Gastroesophageal sphincter (tissue), 4 donors: ENCODE measurements around the gene SUPT7L. TPM values are rescaled to one million over a fixed set of nuclear protein-coding genes. Genes with fewer than 3 reads are reported as not detected.
A peak's percentile ranks its signal among the peaks of the same experiment; 100 is the strongest.

Experiments
- ATAC-seq: fragments of 150-250 bp; one replicate; pipeline ENCODE4 v1.9.1; 2016; ENCODE audit warnings: mild to moderate bottlenecking, moderate library complexity
- H3K27ac ChIP-seq, 4 donors: fragments of 200-600 bp; sonication (generic) in 3 of 4; 1 replicate in 3 of 4; 2 replicates in 1 of 4; pipeline ENCODE4 v1.5.1; 2016 to 2019
- H3K27me3 ChIP-seq: fragments of 200-600 bp; sonication (generic); one replicate; pipeline ENCODE4 v1.5.1; 2019
- H3K36me3 ChIP-seq, 2 donors: fragments of 200-600 bp; sonication (generic); one replicate each; pipeline ENCODE4 v1.5.1; 2019; ENCODE audit warnings: control low read depth in 1 of 2
- H3K4me1 ChIP-seq, 3 donors: fragments of 200-600 bp; sonication (generic); 1 replicate in 2 of 3; 2 replicates in 1 of 3; pipeline ENCODE4 v1.5.1; 2016 to 2019; ENCODE audit warnings: control low read depth in 2 of 3
- H3K4me3 ChIP-seq, 2 donors: fragments of 200-600 bp; sonication (generic); one replicate each; pipeline ENCODE4 v1.5.1; 2019; ENCODE audit warnings: mild to moderate bottlenecking in 1 of 2, moderate library complexity in 1 of 2
- H3K9me3 ChIP-seq, 3 donors: fragments of 200-600 bp; sonication (generic); one replicate each; pipeline ENCODE4 v1.5.1; 2017 to 2019; ENCODE audit warnings: control low read depth in 2 of 3
- EP300 ChIP-seq: sonication (generic); formaldehyde crosslinking; IDR thresholded peaks from one replicate; pipeline ENCODE4 v1.6.1; 2017; ENCODE audit warnings: antibody characterized with exemption, mild to moderate bottlenecking
- POLR2A ChIP-seq, 2 donors: fragments of 450-650 bp; IDR thresholded peaks; one replicate each; pipeline ENCODE4 v1.6.1; 2017; ENCODE audit warnings: antibody characterized with exemption in 2 of 2, mild to moderate bottlenecking in 2 of 2, moderate library complexity in 1 of 2
- POLR2AphosphoS5 ChIP-seq: sonication (generic); formaldehyde crosslinking; IDR thresholded peaks from one replicate; pipeline ENCODE4 v1.6.1; 2017; ENCODE audit warnings: antibody characterized with exemption
- WGBS, 2 donors: methylation state at CpG; one replicate each; pipeline ENCODE4 v1.1.5; 2018; ENCODE audit warnings: low coverage in 1 of 2; 5-methylcytosine and 5-hydroxymethylcytosine counted together
- total RNA-seq, 4 donors: library from RNA; depleted of rRNA; stranded (reverse); fragments of >200 nt; gene quantifications; one replicate each; pipeline ENCODE4 v1.1.0, GENCODE V29; 2016
- TF ChIP-seq, protein P1 (sequence below), 4 experiments: fragments of 200-600 bp in 2 of 4; fragments of 450-650 bp in 2 of 4; sonication (generic) in 1 of 4; IDR thresholded peaks; one replicate each; pipeline ENCODE4 v1.5.1; 2017 to 2019; ENCODE audit warnings: antibody characterized with exemption in 4 of 4, mild to moderate bottlenecking in 2 of 4, moderate library complexity in 2 of 4

The SUPT7L gene
- total RNA-seq, 4 donors from 2014 or later, result 15.1 to 31.9 (median 25.6) TPM

DNA sequence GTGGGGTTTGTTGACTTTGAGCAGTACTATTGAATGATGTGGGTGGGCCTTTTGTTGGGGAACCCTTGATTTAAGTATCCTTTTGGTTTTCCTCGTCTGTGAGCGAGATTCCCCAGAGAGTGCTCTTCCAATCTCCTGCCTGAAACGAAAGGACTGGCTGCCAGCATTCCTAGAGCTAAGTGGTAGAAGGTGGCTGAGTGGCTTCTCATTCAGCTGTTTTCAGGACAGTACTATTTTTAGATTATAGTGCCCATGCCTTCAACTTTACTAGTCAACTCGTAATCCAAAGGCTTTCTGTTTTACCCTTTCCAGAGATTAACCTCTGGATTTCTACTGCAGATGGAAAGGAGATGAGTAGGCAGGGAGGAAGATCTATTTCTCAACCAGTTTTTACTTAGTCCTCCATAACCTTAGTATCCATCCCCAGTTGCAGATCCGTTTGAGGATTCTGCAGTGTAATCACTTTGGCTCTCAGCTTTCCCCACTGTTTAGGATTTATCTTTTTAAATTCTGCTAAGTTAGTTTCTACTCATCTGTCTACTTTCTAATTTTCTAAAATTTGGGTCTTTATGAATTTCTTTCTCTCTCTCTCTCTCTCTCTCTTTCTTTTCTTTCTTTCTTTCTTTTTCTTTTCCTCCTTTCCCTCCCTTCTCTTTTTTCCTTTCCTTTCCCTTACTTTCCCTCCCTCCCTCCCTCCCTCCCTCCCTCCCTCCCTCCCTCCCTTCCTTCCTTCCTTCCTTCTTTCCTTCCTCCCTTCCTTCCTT, 9.5 kb upstream of the SUPT7L start:
- no peaks in the 10 kb centered on the region for H3K4me1 ChIP-seq
- TF ChIP-seq POLR2A (IDR thresholded peaks at IDR 0.05) (no peak), POLR2AphosphoS5 (no peak), EP300 (no peak)
- TF ChIP-seq, protein P1, sequence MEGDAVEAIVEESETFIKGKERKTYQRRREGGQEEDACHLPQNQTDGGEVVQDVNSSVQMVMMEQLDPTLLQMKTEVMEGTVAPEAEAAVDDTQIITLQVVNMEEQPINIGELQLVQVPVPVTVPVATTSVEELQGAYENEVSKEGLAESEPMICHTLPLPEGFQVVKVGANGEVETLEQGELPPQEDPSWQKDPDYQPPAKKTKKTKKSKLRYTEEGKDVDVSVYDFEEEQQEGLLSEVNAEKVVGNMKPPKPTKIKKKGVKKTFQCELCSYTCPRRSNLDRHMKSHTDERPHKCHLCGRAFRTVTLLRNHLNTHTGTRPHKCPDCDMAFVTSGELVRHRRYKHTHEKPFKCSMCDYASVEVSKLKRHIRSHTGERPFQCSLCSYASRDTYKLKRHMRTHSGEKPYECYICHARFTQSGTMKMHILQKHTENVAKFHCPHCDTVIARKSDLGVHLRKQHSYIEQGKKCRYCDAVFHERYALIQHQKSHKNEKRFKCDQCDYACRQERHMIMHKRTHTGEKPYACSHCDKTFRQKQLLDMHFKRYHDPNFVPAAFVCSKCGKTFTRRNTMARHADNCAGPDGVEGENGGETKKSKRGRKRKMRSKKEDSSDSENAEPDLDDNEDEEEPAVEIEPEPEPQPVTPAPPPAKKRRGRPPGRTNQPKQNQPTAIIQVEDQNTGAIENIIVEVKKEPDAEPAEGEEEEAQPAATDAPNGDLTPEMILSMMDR (IDR thresholded peaks at IDR 0.05), result no peak
- WGBS, 2 donors, result 68 to 85% methylated on average over 4 to 5 of the region's 5 CpGs
- H3K36me3 ChIP-seq, result peaks cover 15 to 96% of the 10 kb centered on the region in 2 donors
- no peak for ATAC-seq
- H3K27ac ChIP-seq, result no peak overlapping the region
- H3K9me3 ChIP-seq, result no peaks in the 10 kb centered on the region
- no peak overlapping the region for H3K4me3 ChIP-seq
- H3K27me3 ChIP-seq, result no peaks in the 10 kb centered on the region

DNA sequence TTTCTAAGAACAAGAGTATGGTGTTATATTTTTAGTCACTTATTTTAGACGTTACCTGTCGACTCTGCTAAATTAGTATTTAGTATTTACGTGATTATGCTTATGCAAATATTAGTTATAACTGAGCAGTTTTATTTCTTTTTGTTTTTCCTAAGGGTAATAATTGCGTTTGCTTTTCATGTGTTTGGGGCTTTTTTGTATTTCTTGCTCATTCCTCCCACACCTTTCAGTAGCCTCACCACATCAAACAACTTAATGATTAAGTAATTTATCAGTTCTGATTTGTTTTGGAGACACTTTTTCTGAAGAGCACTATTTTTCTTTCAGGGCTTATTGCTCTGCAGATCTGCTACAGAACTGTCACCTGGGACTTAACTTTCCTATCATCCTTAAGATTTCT, 7.8 kb upstream of the SUPT7L start:
- no peak for TF ChIP-seq POLR2AphosphoS5
- TF ChIP-seq, protein P1 (IDR thresholded peaks at IDR 0.05), result no peak
- TF ChIP-seq EP300, result no peak
- TF ChIP-seq POLR2A (IDR thresholded peaks at IDR 0.05), result no peak
- H3K4me3 ChIP-seq, result no peak overlapping the region
- peaks cover 12 to 95% of the 10 kb centered on the region in 2 donors for H3K36me3 ChIP-seq
- WGBS, 2 donors, result 71 to 77% methylated on average over 1 to 4 of the region's 4 CpGs
- no peaks in the 10 kb centered on the region for H3K9me3 ChIP-seq
- no peak for ATAC-seq
- peaks cover 0 to 8% (median 0%) of the 10 kb centered on the region in 3 donors for H3K4me1 ChIP-seq
- no peak overlapping the region for H3K27ac ChIP-seq
- no peaks in the 10 kb centered on the region for H3K27me3 ChIP-seq

DNA sequence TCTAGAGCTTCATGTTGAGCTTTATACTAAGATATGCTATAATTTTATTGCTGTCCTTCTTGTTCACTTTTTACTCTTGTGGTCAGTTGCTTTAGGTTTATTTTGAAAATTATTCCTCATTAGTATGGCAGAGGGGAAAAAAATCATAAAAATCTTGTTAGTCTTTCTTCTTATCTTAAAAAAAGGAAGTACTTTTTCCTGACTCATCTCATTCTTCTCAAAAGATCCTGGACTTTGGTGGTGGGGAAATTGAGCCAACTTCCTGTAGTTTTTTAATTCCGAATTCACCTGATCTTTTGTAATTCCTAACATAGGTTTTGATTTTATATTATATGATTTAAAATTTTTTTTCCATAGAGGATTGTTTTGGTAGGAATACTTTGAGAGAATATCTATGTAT, 4.0 kb upstream of the SUPT7L start:
- WGBS, 2 donors, result 56 to 74% methylated on average over 1 of the region's 1 CpG
- peaks cover 3 to 35% (median 10%) of the 10 kb centered on the region in 3 donors for H3K4me1 ChIP-seq
- H3K27ac ChIP-seq, result no peak overlapping the region
- H3K36me3 ChIP-seq, result peaks cover 6 to 59% of the 10 kb centered on the region in 2 donors
- TF ChIP-seq EP300 (no peak), POLR2A (IDR thresholded peaks at IDR 0.05) (no peak), POLR2AphosphoS5 (no peak)
- TF ChIP-seq, protein P1 (IDR thresholded peaks at IDR 0.05), result no peak
- H3K4me3 ChIP-seq, result no peak overlapping the region
- no peaks in the 10 kb centered on the region for H3K27me3 ChIP-seq
- H3K9me3 ChIP-seq, result no peaks in the 10 kb centered on the region
- no peak for ATAC-seq

DNA sequence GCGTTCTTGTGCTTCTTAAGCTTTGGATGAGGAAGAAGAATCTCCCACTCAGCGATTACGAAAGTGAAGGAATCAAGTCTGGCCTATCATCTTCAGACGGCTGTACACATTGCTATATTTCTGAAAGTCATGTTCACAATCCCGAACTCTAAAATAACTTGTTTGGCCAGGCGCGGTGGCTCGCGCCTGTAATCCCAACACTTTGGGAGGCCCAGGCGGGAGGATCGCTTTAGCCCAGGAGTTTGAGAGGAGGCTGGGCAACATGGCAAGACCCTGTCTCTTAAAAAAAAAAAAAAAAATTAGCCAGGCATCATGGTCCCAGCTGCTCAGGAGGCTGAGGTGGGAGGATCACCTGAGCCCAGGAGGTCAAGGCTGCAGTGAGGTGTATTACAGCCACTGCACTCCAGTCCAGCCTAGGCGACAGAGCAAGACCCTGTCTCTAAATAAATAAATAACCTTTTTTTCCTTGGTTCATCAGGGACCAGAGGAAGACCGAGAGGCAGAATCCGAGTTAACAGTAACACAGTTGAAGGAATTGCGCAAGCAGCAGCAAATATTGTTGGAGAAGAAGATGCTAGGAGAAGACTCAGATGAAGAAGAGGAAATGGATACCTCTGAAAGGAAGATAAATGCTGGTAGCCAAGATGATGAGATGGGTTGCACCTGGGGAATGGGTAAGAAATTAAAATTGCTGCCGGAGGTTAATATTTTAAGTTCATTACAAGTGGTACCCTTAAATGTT, 1.4 kb upstream of the SUPT7L start:
- Histone ChIP-seq H3K4me1 (peaks cover 4 to 44% (median 11%) of the 10 kb centered on the region in 3 donors), H3K27me3 (no peaks in the 10 kb centered on the region), H3K4me3 (peak overlapping the region; percentile 88 to 91), H3K27ac (peak overlapping the region in 1 of 4 donors; percentile 83), H3K9me3 (no peaks in the 10 kb centered on the region), H3K36me3 (peaks cover 6 to 56% of the 10 kb centered on the region in 2 donors)
- no peak for ATAC-seq
- WGBS, 2 donors, result 67 to 93% methylated on average over 3 to 5 of the region's 16 CpGs
- no peak for TF ChIP-seq POLR2A (IDR thresholded peaks at IDR 0.05)
- no peak for TF ChIP-seq EP300
- TF ChIP-seq, protein P1 (IDR thresholded peaks at IDR 0.05), result no peak
- TF ChIP-seq POLR2AphosphoS5, result no peak
